Measurements from ENCODE around the gene SMO.

SMO gene

GRCh38 chr7:129146237-129146979 lies 42.0 kb upstream of the SMO start:
- TF ChIP-seq CTCF (IDR thresholded peaks at IDR 0.05) = no peak
- Histone ChIP-seq H3K4me1 (ENCODE audit: control insufficient read depth in 1 of 2, insufficient read depth in 1 of 2, low read depth in 1 of 2, low read length in 1 of 2) (peaks cover 26 to 31% of the 10 kb centered on the region in 2 experiments), H3K27ac (no peak overlapping the region), H3K27me3 (peaks cover 54% of the 10 kb centered on the region), H3K36me3 (no peaks in the 10 kb centered on the region), H3K9me3 (no peaks in the 10 kb centered on the region), H3K4me3 (ENCODE audit: low read depth in 1 of 2, low read length in 1 of 2) (no peak overlapping the region)

GRCh38 chr7:129147731-129148130 lies 40.7 kb upstream of the SMO start:
- Histone ChIP-seq H3K9me3 (no peaks in the 10 kb centered on the region), H3K4me1 (ENCODE audit: control insufficient read depth in 1 of 2, insufficient read depth in 1 of 2, low read depth in 1 of 2, low read length in 1 of 2) (peaks cover 26 to 31% of the 10 kb centered on the region in 2 experiments), H3K27ac (no peak overlapping the region)

GRCh38 chr7:129149511-129149910 lies 38.9 kb upstream of the SMO start:
- no peak overlapping the region for H3K4me3 ChIP-seq (ENCODE audit: low read depth in 1 of 2, low read length in 1 of 2)
- peaks cover 22 to 24% of the 10 kb centered on the region in 2 experiments for H3K4me1 ChIP-seq (ENCODE audit: control insufficient read depth in 1 of 2, insufficient read depth in 1 of 2, low read depth in 1 of 2, low read length in 1 of 2)
- H3K9me3 ChIP-seq = no peaks in the 10 kb centered on the region
- TF ChIP-seq CTCF (IDR thresholded peaks at IDR 0.05) = no peak
- no peaks in the 10 kb centered on the region for H3K36me3 ChIP-seq
- H3K27ac ChIP-seq = no peak overlapping the region
- H3K27me3 ChIP-seq = peaks cover 30% of the 10 kb centered on the region

More at GRCh38 chr7:129147731-129148130, 40.7 kb upstream of the SMO start:
- Histone ChIP-seq H3K27me3 (peaks cover 48% of the 10 kb centered on the region), H3K36me3 (no peaks in the 10 kb centered on the region), H3K4me3 (ENCODE audit: low read depth in 1 of 2, low read length in 1 of 2) (no peak overlapping the region)
- no peak for TF ChIP-seq CTCF (IDR thresholded peaks at IDR 0.05)

- H3K4me3 ChIP-seq (ENCODE audit: low read depth in 1 of 2, low read length in 1 of 2) = no peak overlapping the region
- TF ChIP-seq CTCF (IDR thresholded peaks at IDR 0.05) = no peak
- no peaks in the 10 kb centered on the region for H3K36me3 ChIP-seq
- H3K9me3 ChIP-seq = no peaks in the 10 kb centered on the region
- peaks cover 16 to 18% of the 10 kb centered on the region in 2 experiments for H3K4me1 ChIP-seq (ENCODE audit: control insufficient read depth in 1 of 2, insufficient read depth in 1 of 2, low read depth in 1 of 2, low read length in 1 of 2)
- no peak overlapping the region for H3K27ac ChIP-seq
- H3K27me3 ChIP-seq = peaks cover 22% of the 10 kb centered on the region
Observed at GRCh38 chr7:129150199-129150996, 38.0 kb upstream of the SMO start.

GRCh38 chr7:129157651-129158050 lies 30.8 kb upstream of the SMO start:
- H3K27me3 ChIP-seq = no peaks in the 10 kb centered on the region
- H3K36me3 ChIP-seq = no peaks in the 10 kb centered on the region
- H3K4me1 ChIP-seq (ENCODE audit: control insufficient read depth in 1 of 2, insufficient read depth in 1 of 2, low read depth in 1 of 2, low read length in 1 of 2) = no peaks in the 10 kb centered on the region
- TF ChIP-seq CTCF (IDR thresholded peaks at IDR 0.05) = no peak
- H3K4me3 ChIP-seq (ENCODE audit: low read depth in 1 of 2, low read length in 1 of 2) = no peak overlapping the region
- no peaks in the 10 kb centered on the region for H3K9me3 ChIP-seq
- no peak overlapping the region for H3K27ac ChIP-seq
